Ovary (tissue), 3 donors: ENCODE measurements around the gene LIPK.

Experiments used
- EP300 ChIP-seq: sonication (generic); formaldehyde crosslinking; IDR thresholded peaks from one replicate; pipeline ENCODE4 v1.6.1; 2017; ENCODE audit warnings: antibody characterized with exemption
- POLR2A ChIP-seq: fragments of 450-650 bp; IDR thresholded peaks from one replicate; pipeline ENCODE4 v1.6.1; 2017; ENCODE audit warnings: antibody characterized with exemption, mild to moderate bottlenecking, moderate library complexity
- TF ChIP-seq, protein P1 (sequence below), 3 donors: fragments of 450-650 bp in 2 of 3; fragments of 200-600 bp in 1 of 3; IDR thresholded peaks; one replicate each; pipeline versions ENCODE4 v1.5.1 to v1.8.0; 2016 to 2022; ENCODE audit warnings: antibody characterized with exemption in 3 of 3, mild to moderate bottlenecking in 1 of 3
- donor health status: DM: no; HTN: no; CAD: no.

DNA sequence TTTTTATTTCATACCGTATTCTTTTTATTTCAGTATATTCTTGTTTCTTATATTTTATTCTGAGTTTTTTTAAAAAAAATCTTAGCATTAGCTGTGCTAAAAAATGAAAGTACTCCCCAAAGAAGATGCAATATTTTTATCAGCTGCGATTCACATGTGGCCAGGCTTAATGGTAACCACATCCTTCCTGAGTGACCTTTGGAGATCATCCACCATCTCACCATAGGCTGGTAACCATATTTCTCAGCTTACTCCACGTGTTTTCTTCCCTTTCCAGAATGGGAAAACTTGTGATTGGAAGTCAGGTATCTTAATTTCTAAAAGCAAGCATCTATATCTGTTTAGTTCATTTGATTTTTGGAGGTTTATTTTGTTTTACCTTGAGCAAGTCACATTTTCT lies 77.7 kb downstream of the LIPK start:
- TF ChIP-seq POLR2A = no peak
- TF ChIP-seq, protein P1, sequence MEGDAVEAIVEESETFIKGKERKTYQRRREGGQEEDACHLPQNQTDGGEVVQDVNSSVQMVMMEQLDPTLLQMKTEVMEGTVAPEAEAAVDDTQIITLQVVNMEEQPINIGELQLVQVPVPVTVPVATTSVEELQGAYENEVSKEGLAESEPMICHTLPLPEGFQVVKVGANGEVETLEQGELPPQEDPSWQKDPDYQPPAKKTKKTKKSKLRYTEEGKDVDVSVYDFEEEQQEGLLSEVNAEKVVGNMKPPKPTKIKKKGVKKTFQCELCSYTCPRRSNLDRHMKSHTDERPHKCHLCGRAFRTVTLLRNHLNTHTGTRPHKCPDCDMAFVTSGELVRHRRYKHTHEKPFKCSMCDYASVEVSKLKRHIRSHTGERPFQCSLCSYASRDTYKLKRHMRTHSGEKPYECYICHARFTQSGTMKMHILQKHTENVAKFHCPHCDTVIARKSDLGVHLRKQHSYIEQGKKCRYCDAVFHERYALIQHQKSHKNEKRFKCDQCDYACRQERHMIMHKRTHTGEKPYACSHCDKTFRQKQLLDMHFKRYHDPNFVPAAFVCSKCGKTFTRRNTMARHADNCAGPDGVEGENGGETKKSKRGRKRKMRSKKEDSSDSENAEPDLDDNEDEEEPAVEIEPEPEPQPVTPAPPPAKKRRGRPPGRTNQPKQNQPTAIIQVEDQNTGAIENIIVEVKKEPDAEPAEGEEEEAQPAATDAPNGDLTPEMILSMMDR (IDR thresholded peaks at IDR 0.05) = no peak
- no peak for TF ChIP-seq EP300
